AG04449 (cell line): ENCODE data around the gene SPI1.

Source experiments
- CTCF ChIA-PET: fragments of 350-600 bp; formaldehyde crosslinking; extraction: SDS; loops from one replicate; lab custom pipeline; 2021; ENCODE audit warnings: antibody characterized with exemption; lab: Yijun Ruan, JAX
- POLR2A ChIA-PET: fragments of 400-600, 350-600 bp; formaldehyde crosslinking; extraction: SDS; loops from one replicate; lab custom pipeline; 2020; ENCODE audit warnings: antibody characterized with exemption, inconsistent platforms; lab: Yijun Ruan, JAX
- DNase-seq: peaks from one replicate; pipeline ENCODE4 v3.0.0-alpha.2; 2010; ENCODE audit warnings: low read depth, low spot score
- H3K4me3 ChIP-seq: 2 replicates; pipeline ENCODE4 v1.5.1; 2011; ENCODE audit warnings: low read depth, mild to moderate bottlenecking, control low read depth, low read length
- CTCF ChIP-seq: IDR thresholded peaks from one replicate; pipeline ENCODE4 v1.5.1; 2011; ENCODE audit warnings: mild to moderate bottlenecking, moderate library complexity, low read length, control low read depth, inconsistent platforms; ENCODE audit not compliant: insufficient read depth; ENCODE audit errors: missing control alignments

Gene SPI1

GRCh38 chr11:47350315-47350714, 28.0 kb downstream of the SPI1 start:
- no peak for DNase-seq
- POLR2A ChIA-PET, result no interaction called here
- CTCF ChIA-PET, result interaction anchor here (0.9 to 7.2 kb wide), 5 partner anchors 9 to 171 kb away, joined by 3 to 99 read pairs (median 3); partner anchors contain the start of gene ARFGAP2
- H3K4me3 ChIP-seq, result no peak overlapping the region
- no peak for TF ChIP-seq CTCF

- TF ChIP-seq CTCF, result no peak
- ChIA-PET POLR2A (interaction anchor here (0.6 kb wide), 1 partner anchor 73 kb away, joined by 3 read pairs; no protein-coding TSS in a partner anchor), CTCF (interaction anchor here (0.6 to 7.2 kb wide), 9 partner anchors 10 to 263 kb away, joined by 3 to 99 read pairs (median 4); partner anchors contain the start of genes ACP2, ARFGAP2 and NR1H3)
- no peak overlapping the region for H3K4me3 ChIP-seq
- DNase-seq, result no peak
Observed at GRCh38 chr11:47349521-47350095, 28.7 kb downstream of the SPI1 start.

- H3K4me3 ChIP-seq, result no peak overlapping the region
- ChIA-PET POLR2A (no interaction called here), CTCF (interaction anchor here (1.1 to 7.2 kb wide), 5 partner anchors 77 to 170 kb away, joined by 4 to 99 read pairs (median 7); partner anchors contain the start of genes ACP2, ARFGAP2 and NR1H3)
- DNase-seq, result no peak
- TF ChIP-seq CTCF, result peak; percentile 29
Observed at GRCh38 chr11:47348859-47349258, 29.5 kb downstream of the SPI1 start.

- POLR2A ChIA-PET, result no interaction called here
- no peak overlapping the region for H3K4me3 ChIP-seq
- CTCF ChIA-PET, result interaction anchor here (1.1 to 7.2 kb wide), 4 partner anchors 77 to 169 kb away, joined by 4 to 99 read pairs (median 10); partner anchors contain the start of genes ACP2, ARFGAP2 and NR1H3
- DNase-seq, result no peak
- no peak for TF ChIP-seq CTCF
Observed at GRCh38 chr11:47348131-47348802, 30.1 kb downstream of the SPI1 start.

- H3K4me3 ChIP-seq, result no peak overlapping the region
- no peak for TF ChIP-seq CTCF
- POLR2A ChIA-PET, result no interaction called here
- CTCF ChIA-PET, result interaction anchor here (0.9 to 2.0 kb wide), 3 partner anchors 8 to 168 kb away, joined by 3 to 6 read pairs (median 4); no protein-coding TSS in a partner anchor
- DNase-seq, result no peak
Observed at GRCh38 chr11:47347137-47347536, 31.2 kb downstream of the SPI1 start.

- no peak overlapping the region for H3K4me3 ChIP-seq
- no peak for DNase-seq
- CTCF ChIA-PET, result interaction anchor here (0.9 to 2.0 kb wide), 3 partner anchors 9 to 207 kb away, joined by 3 to 6 read pairs (median 3); no protein-coding TSS in a partner anchor
- POLR2A ChIA-PET, result no interaction called here
- TF ChIP-seq CTCF, result no peak
Observed at GRCh38 chr11:47345890-47346563, 32.3 kb downstream of the SPI1 start.
